Breast epithelium (tissue), 4 donors: ENCODE data around the gene ELMOD3. TPM values are rescaled to one million over a fixed set of nuclear protein-coding genes. Genes with fewer than 3 reads are reported as not detected.
"Not testable (repeated sequence)": the region's sequence is repeated elsewhere in the genome, so short reads cannot be mapped to it uniquely, and the experiment has no call there.

Experiments
- DNase-seq, 2 donors: peaks; one replicate each; pipeline ENCODE4 v3.0.0-alpha.2; 2019; ENCODE audit warnings: low spot score in 2 of 2
- H3K27ac ChIP-seq, 2 donors: fragments of 200-600 bp; sonication (generic) in 1 of 2; one replicate each; pipeline ENCODE4 v1.5.1; 2016 to 2019; ENCODE audit warnings: mild to moderate bottlenecking in 1 of 2
- H3K27me3 ChIP-seq, 2 donors: fragments of 200-600 bp; sonication (generic) in 1 of 2; one replicate each; pipeline versions ENCODE4 v1.5.1 to v1.6.0; 2017 to 2019; ENCODE audit warnings: control low read depth in 1 of 2, mild to moderate bottlenecking in 1 of 2
- H3K36me3 ChIP-seq: fragments of 200-600 bp; one replicate; pipeline ENCODE4 v1.5.1; 2019
- H3K4me1 ChIP-seq, 2 donors: fragments of 200-600 bp; sonication (generic); one replicate each; pipeline ENCODE4 v1.5.1; 2016 to 2019; ENCODE audit warnings: control low read depth in 1 of 2
- H3K4me3 ChIP-seq, 3 donors: fragments of 200-600 bp; sonication (generic); 1 replicate in 2 of 3; 2 replicates in 1 of 3; pipeline ENCODE4 v1.5.1; 2016 to 2019; ENCODE audit warnings: mild to moderate bottlenecking in 3 of 3, moderate library complexity in 2 of 3
- H3K9me3 ChIP-seq, 2 donors: fragments of 200-600 bp; sonication (generic) in 1 of 2; one replicate each; pipeline ENCODE4 v1.5.1; 2016 to 2019; ENCODE audit warnings: control low read depth in 1 of 2
- CTCF ChIP-seq, 3 donors: fragments of 450-650 bp; IDR thresholded peaks; one replicate each; pipeline ENCODE4 v1.5.1; 2016 to 2017; ENCODE audit warnings: antibody characterized with exemption in 3 of 3, mild to moderate bottlenecking in 3 of 3, moderate library complexity in 3 of 3
- POLR2A ChIP-seq: fragments of 450-650 bp; IDR thresholded peaks from one replicate; pipeline ENCODE4 v1.6.1; 2016; ENCODE audit warnings: antibody characterized with exemption, mild to moderate bottlenecking, moderate library complexity
- POLR2AphosphoS5 ChIP-seq, 3 donors: sonication (generic); formaldehyde crosslinking; IDR thresholded peaks; one replicate each; pipeline ENCODE4 v1.6.1; 2017; ENCODE audit warnings: antibody characterized with exemption in 3 of 3
- intact Hi-C: fragments of 100-400 bp; cut with DNase I; formaldehyde crosslinking; loops from one replicate; pipeline ENCODE4 v1.15.1; 2023; ENCODE audit warnings: low total_unique reads
- total RNA-seq, 3 donors: library from RNA; depleted of rRNA; stranded (reverse); fragments of >200 nt; gene quantifications; one replicate each; pipeline ENCODE4 v1.1.0, GENCODE V29; 2016

Gene ELMOD3
- total RNA-seq, 3 donors from 2014 or later = 42.9 to 149 (median 47.0) TPM

DNA sequence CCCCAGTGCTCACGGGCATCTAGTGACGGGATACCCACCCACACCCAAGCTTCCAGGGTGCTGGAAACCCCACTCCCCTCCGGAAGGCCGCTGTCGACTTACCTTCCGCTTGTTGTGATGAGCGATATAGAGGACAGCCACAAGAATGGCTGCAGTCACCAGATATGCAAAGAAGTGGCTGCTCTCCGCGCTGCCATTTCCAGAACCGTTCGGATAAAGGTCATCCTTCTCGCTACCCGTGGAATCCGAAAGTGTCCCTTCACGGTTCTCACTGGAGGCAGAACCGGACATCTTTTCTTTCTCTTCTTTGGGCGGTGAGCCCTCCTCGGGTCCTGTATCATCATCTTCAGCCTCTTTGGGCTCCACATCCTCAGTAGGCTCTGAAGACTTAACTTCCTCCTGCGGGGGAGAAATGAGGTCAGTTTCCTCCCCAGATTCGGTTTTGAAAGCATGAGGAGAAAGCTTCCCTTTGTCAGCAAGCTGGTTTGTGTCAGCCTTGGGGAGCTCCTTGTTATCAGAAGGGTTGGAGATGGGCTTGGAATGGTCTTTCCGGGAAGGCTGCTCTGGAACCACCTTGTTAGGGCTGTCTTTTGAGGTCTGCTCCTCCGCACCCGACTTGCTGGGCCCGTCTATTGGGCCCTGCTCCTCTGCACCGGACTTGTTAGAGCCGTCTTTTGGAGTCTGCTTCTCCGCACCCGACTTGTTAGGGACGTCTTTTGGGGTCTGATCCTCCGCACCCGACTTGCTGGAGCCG, 28.0 kb upstream of the ELMOD3 start:
- intact Hi-C loops = loop anchor here (5.0 to 10.0 kb wide), 2 partner anchors 111 to 208 kb away; partner anchors contain the start of gene MAT2A
- no peak for DNase-seq
- Histone ChIP-seq H3K36me3 (no peaks in the 10 kb centered on the region), H3K9me3 (no peaks in the 10 kb centered on the region), H3K4me3 (peak overlapping the region; percentile 68 to 82 (median 81)), H3K4me1 (peaks cover 5 to 19% of the 10 kb centered on the region in 2 donors), H3K27ac (peak overlapping the region; percentile 95 to 97), H3K27me3 (no peaks in the 10 kb centered on the region)
- no peak for TF ChIP-seq CTCF (IDR thresholded peaks at IDR 0.05)

DNA sequence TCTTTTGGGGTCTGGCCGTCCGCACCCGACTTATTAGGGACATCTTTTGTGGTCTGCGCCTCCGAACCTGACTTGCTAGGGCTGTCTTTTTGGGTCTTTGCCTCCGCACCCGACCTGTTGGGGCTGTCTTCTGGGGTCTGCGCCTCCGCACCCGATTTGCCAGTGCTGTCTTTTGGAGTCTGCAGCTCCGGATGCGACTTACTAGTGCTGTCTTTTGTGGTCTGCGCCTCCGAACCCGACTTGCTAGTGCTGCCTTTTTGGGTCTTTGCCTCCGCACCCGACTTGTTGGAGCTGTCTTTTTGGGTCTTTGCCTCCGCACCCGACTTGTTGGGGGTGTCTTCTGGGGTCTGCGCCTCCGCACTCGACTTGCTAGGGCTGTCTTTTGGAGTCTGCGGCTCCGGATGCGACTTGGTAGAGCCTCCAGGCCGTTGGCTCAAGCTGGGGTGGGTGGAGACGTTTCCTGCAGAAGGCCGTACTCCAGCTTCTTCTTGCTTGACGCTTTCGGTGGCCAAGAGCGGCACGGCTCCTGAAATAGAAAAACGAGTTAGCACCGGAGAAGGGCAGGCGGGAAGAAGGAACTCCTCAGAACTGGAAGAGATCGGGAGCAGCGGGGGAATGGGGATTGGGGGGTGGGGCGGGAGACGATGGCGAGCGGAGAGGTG, 27.3 kb upstream of the ELMOD3 start:
- Histone ChIP-seq H3K4me3 (peak overlapping the region; percentile 68 to 82 (median 81)), H3K27ac (peak overlapping the region; percentile 95 to 97), H3K9me3 (no peaks in the 10 kb centered on the region), H3K27me3 (no peaks in the 10 kb centered on the region), H3K4me1 (peaks cover 5 to 19% of the 10 kb centered on the region in 2 donors), H3K36me3 (no peaks in the 10 kb centered on the region)
- intact Hi-C loops = loop anchor here (5.0 to 10.0 kb wide), 2 partner anchors 110 to 208 kb away; partner anchors contain the start of gene MAT2A
- no peak for TF ChIP-seq POLR2AphosphoS5 (IDR thresholded peaks at IDR 0.05)
- TF ChIP-seq CTCF (IDR thresholded peaks at IDR 0.05) = no peak
- no peak for TF ChIP-seq POLR2A
- peak in 1 of 2 donors; percentile 44 for DNase-seq

DNA sequence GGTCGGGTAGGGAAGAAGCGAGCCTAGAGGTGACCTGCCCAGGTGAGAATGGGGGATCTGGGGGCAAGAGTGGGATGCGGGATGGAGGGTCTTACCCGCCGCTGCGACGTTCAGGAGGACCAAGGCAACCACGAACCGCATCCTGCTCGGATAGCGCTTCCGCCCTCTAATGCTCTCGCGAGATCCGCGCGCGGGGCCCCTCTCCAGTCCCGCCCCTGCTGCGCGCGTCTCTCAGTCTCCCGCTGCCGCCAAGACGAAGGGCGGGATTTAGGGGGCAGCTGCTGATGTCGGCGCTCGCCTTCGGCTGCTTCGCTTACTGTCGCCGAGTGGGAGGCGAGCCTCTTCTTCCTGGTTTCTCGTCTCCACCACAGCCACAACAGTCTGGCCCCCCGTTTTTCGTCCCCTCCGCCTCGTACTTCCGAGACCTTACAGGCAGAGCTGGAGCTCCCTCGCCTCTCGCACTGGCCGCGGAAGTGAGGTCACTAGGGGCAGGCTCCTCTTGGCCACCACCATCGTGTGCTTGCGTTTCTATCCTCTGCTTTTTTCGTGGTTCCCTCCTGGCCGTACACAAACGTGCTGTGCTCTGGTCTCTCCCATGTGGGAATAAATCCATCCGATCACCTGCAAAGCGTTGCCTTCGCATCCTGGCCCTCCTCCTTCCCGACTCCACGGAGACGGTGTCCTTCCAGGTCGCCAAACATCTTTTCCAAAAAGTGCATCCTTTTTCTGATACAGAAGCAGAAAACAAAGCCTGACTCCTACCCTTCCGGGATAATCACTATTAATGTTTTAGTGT, 26.5 kb upstream of the ELMOD3 start, which contains the start of gene TGOLN2:
Gene TGOLN2, minus strand, starts transcription at position 168 of the 796 bp plus-strand sequence. Its CDS starts 27 bp downstream, at position 141.
- no peaks in the 10 kb centered on the region for H3K36me3 ChIP-seq
- H3K4me1 ChIP-seq = peaks cover 5 to 19% of the 10 kb centered on the region in 2 donors
- peak within 1 kb of the TSS; percentile 68 to 82 (median 81) for H3K4me3 ChIP-seq
- H3K9me3 ChIP-seq = no peaks in the 10 kb centered on the region
- TF ChIP-seq CTCF (IDR thresholded peaks at IDR 0.05) = peak in 2 of 3 donors; percentile 10 to 40
- TF ChIP-seq POLR2A = peak; percentile 99
- peak; percentile 99 to 100 (median 99) for TF ChIP-seq POLR2AphosphoS5 (IDR thresholded peaks at IDR 0.05)
- intact Hi-C loops = loop anchor here (5.0 to 10.0 kb wide), 2 partner anchors 109 to 207 kb away; partner anchors contain the start of gene MAT2A
- H3K27me3 ChIP-seq = no peaks in the 10 kb centered on the region
- peak within 1 kb of the TSS; percentile 95 to 97 for H3K27ac ChIP-seq
- peak; percentile 89 to 94 for DNase-seq

- Histone ChIP-seq H3K4me1 (peaks cover 5 to 19% of the 10 kb centered on the region in 2 donors), H3K27me3 (no peaks in the 10 kb centered on the region), H3K9me3 (no peaks in the 10 kb centered on the region), H3K36me3 (no peaks in the 10 kb centered on the region), H3K4me3 (no peak overlapping the region), H3K27ac (no peak overlapping the region)
- intact Hi-C loops = loop anchor here (5.0 to 10.0 kb wide), 2 partner anchors 108 to 206 kb away; partner anchors contain the start of gene MAT2A
- DNase-seq = no peak
- TF ChIP-seq CTCF (IDR thresholded peaks at IDR 0.05) = no peak
Measured at GRCh38 chr2:85329181-85329651, 25.4 kb upstream of the ELMOD3 start.

- H3K36me3 ChIP-seq, H3K9me3 ChIP-seq, H3K27me3 ChIP-seq, H3K4me3 ChIP-seq, H3K27ac ChIP-seq, DNase-seq: not testable (repeated sequence)
- peaks cover 4 to 15% of the 10 kb centered on the region in 2 donors for H3K4me1 ChIP-seq
- intact Hi-C loops = loop anchor here (5.0 to 10.0 kb wide), 2 partner anchors 108 to 205 kb away; partner anchors contain the start of gene MAT2A
Measured at GRCh38 chr2:85329701-85330100, 24.9 kb upstream of the ELMOD3 start.
